SK-N-MC (cell line): ENCODE measurements around the gene PARD3B.

Source experiments
- EZH2 ChIP-seq: fragments of 200-600 bp; sonication (generic); IDR thresholded peaks from one replicate; pipeline ENCODE4 v1.6.1; 2017; ENCODE audit warnings: antibody characterized with exemption
- POLR2AphosphoS5 ChIP-seq: IDR thresholded peaks from 2 replicates; pipeline ENCODE4 v1.6.1; 2012; ENCODE audit warnings: mild to moderate bottlenecking, low read depth, low read length, borderline replicate concordance

- no peak for TF ChIP-seq EZH2
- no peak for TF ChIP-seq POLR2AphosphoS5
Observed at GRCh38 chr2:204971206-204971907, 426.1 kb downstream of the PARD3B start.
